A549 (cell line): ENCODE measurements around the gene LBH.

Source experiments
- CBX8 ChIP-seq: fragments of 200-600 bp; sonication (generic); IDR thresholded peaks from 2 replicates; pipeline ENCODE4 v1.6.1; 2016
- EHMT2 ChIP-seq: fragments of 200-600 bp; sonication (generic); IDR thresholded peaks from 2 replicates; pipeline ENCODE4 v1.6.1; 2016; ENCODE audit warnings: antibody characterized with exemption, low read depth, mild to moderate bottlenecking, moderate library complexity
- EP300 ChIP-seq, 2 experiments: fragments of >200 bp; sonication (Bioruptor Twin); formaldehyde crosslinking; IDR thresholded peaks; 2 replicates in 1 of 2; 3 replicates in 1 of 2; pipeline ENCODE4 v1.6.1; 2016 to 2017
- TF ChIP-seq, protein P1 (sequence below): fragments of >200 bp; sonication (Bioruptor Twin); formaldehyde crosslinking; IDR thresholded peaks from 3 replicates; pipeline ENCODE4 v1.5.1; 2016

DNA sequence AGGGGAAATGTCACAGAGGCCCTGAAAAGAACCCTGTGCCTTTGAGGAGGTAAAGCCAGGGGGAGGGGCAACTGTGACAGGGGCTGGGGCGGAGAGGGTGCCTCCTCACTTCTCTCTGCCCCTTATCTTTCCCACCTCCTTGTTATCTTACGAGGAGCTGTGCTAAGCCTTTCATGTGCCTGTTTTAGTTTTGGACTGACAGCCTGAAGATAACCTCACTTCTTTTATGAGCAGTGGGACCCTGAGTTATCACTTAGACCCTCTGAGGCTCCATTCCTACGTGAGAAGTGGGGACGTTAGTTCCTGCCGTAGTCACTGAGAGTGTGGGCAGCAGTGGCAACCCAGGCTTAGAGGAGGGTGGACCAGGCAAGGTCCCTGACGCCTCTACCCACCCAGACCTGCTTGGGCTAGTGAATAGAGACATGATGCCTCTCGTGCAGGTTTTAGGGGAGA, 39.5 kb upstream of the LBH start:
- TF ChIP-seq CBX8 (no peak), EHMT2 (no peak), EP300 (IDR thresholded peaks at IDR 0.05) (no peak)
- TF ChIP-seq, protein P1, sequence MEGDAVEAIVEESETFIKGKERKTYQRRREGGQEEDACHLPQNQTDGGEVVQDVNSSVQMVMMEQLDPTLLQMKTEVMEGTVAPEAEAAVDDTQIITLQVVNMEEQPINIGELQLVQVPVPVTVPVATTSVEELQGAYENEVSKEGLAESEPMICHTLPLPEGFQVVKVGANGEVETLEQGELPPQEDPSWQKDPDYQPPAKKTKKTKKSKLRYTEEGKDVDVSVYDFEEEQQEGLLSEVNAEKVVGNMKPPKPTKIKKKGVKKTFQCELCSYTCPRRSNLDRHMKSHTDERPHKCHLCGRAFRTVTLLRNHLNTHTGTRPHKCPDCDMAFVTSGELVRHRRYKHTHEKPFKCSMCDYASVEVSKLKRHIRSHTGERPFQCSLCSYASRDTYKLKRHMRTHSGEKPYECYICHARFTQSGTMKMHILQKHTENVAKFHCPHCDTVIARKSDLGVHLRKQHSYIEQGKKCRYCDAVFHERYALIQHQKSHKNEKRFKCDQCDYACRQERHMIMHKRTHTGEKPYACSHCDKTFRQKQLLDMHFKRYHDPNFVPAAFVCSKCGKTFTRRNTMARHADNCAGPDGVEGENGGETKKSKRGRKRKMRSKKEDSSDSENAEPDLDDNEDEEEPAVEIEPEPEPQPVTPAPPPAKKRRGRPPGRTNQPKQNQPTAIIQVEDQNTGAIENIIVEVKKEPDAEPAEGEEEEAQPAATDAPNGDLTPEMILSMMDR = no peak
